ENCODE results near the gene TSEN2.
"Not testable (repeated sequence)": the region's sequence is repeated elsewhere in the genome, so short reads cannot be mapped to it uniquely, and the experiment has no call there.

TSEN2 gene

GRCh38 chr3:12452361-12453330 is 31.6 kb upstream of the TSEN2 start:
- DNase-seq (ENCODE audit: low read depth in 2 of 2): no peak

GRCh38 chr3:12454076-12454815 is 30.0 kb upstream of the TSEN2 start:
- no peak for DNase-seq (ENCODE audit: low read depth in 2 of 2)

- DNase-seq (ENCODE audit: low read depth in 2 of 2): no peak
Observed at GRCh38 chr3:12454816-12455121, 29.5 kb upstream of the TSEN2 start.

- DNase-seq (ENCODE audit: low read depth in 2 of 2): no peak
Observed at GRCh38 chr3:12455740-12456139, 28.5 kb upstream of the TSEN2 start.

GRCh38 chr3:12456441-12456840 is 27.8 kb upstream of the TSEN2 start:
- no peak for DNase-seq (ENCODE audit: low read depth in 2 of 2)

GRCh38 chr3:12457380-12457779 is 26.9 kb upstream of the TSEN2 start:
- DNase-seq (ENCODE audit: low read depth in 2 of 2): not testable (repeated sequence)

- no peak for DNase-seq (ENCODE audit: low read depth in 2 of 2)
Observed at GRCh38 chr3:12458901-12459300, 25.4 kb upstream of the TSEN2 start.

- no peak for DNase-seq (ENCODE audit: low read depth in 2 of 2)
Observed at GRCh38 chr3:12460127-12460526, 24.2 kb upstream of the TSEN2 start.

- no peak for DNase-seq (ENCODE audit: low read depth in 2 of 2)
Observed at GRCh38 chr3:12461097-12461649, 23.1 kb upstream of the TSEN2 start.

- no peak for DNase-seq (ENCODE audit: low read depth in 2 of 2)
Observed at GRCh38 chr3:12462159-12462947, 21.9 kb upstream of the TSEN2 start.

- DNase-seq (ENCODE audit: low read depth in 2 of 2): no peak
Observed at GRCh38 chr3:12463686-12464085, 20.6 kb upstream of the TSEN2 start.

- no peak for DNase-seq (ENCODE audit: low read depth in 2 of 2)
Observed at GRCh38 chr3:12464181-12464580, 20.1 kb upstream of the TSEN2 start.

- DNase-seq (ENCODE audit: low read depth in 2 of 2): no peak
Observed at GRCh38 chr3:12465151-12465835, 19.0 kb upstream of the TSEN2 start.

GRCh38 chr3:12465836-12466225 is 18.4 kb upstream of the TSEN2 start:
- no peak for DNase-seq (ENCODE audit: low read depth in 2 of 2)

GRCh38 chr3:12467746-12468145 is 16.5 kb upstream of the TSEN2 start:
- DNase-seq (ENCODE audit: low read depth in 2 of 2): no peak

GRCh38 chr3:12468276-12468675 is 16.0 kb upstream of the TSEN2 start:
- DNase-seq (ENCODE audit: low read depth in 2 of 2): no peak

- no peak for DNase-seq (ENCODE audit: low read depth in 2 of 2)
Observed at GRCh38 chr3:12468757-12469156, 15.5 kb upstream of the TSEN2 start.

GRCh38 chr3:12469222-12469621 is 15.1 kb upstream of the TSEN2 start:
- DNase-seq (ENCODE audit: low read depth in 2 of 2): not testable (repeated sequence)

GRCh38 chr3:12470111-12470510 is 14.2 kb upstream of the TSEN2 start:
- DNase-seq (ENCODE audit: low read depth in 2 of 2): no peak

- no peak for DNase-seq (ENCODE audit: low read depth in 2 of 2)
Observed at GRCh38 chr3:12470680-12471079, 13.6 kb upstream of the TSEN2 start.

- peak; percentile 44 to 57 for DNase-seq (ENCODE audit: low read depth in 2 of 2)
Observed at GRCh38 chr3:12471241-12471640, 13.0 kb upstream of the TSEN2 start.

Measured in activated CD4-positive, alpha-beta T cell treated with anti-CD3 and anti-CD28 coated beads for 24 hours (primary cell).